Stimulated activated CD8-positive, alpha-beta memory T cell treated with anti-CD3 and anti-CD28 coated beads, Interleukin-12 subunit alpha, Interleukin-12 subunit beta, amount 100 ng/mL, for 1 hour (primary cell): ENCODE results near the gene SYP.

Source experiments
- DNase-seq: peaks from one replicate; pipeline ENCODE4 v3.0.0-alpha.2; 2020; ENCODE audit warnings: low read depth

The SYP gene

DNA sequence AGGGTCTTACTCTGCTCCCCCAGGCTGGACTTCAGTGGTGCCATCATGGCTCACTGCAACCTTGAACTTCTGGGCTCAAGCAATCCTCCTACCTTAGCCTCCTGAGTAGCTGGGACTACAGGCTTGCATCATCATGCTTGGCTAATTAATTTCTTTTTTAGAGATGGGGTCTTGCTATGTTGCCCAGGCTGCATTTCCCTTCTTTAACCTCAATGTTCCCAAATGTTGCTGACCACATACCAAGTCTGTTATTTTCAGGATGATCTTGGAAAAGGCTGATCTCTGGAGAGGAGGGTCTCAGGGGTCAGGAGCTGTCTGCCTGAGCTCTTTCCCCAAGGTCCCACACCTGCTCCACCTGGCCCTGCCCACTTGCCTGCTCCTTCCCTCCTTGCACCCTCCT is 20.1 kb upstream of the SYP start:
- no peak for DNase-seq

DNA sequence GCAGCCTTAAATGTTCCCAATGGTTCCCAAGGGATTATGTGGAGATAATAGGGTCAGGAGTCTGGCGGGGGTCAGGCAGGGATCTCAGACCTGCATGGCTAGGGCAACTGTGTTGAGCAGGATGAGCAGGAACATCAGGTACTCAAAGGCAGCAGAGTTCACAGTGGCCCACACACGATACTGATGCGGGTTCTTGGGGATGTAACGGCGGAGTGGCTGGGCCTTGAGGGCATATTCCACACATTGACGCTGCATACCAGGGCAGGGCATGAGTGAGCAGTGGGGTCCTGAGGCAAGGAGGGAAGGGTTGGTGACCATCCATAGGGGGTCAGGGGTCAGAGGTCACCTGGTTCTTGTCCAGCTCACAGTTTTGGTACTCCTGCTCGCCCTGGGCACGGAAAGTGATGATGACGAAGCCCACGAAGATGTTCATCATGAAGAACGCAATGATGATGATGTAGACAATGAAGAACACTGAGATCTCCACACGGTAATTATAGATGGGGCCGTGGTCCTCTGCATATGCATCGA is 15.1 kb upstream of the SYP start:
- no peak for DNase-seq

DNA sequence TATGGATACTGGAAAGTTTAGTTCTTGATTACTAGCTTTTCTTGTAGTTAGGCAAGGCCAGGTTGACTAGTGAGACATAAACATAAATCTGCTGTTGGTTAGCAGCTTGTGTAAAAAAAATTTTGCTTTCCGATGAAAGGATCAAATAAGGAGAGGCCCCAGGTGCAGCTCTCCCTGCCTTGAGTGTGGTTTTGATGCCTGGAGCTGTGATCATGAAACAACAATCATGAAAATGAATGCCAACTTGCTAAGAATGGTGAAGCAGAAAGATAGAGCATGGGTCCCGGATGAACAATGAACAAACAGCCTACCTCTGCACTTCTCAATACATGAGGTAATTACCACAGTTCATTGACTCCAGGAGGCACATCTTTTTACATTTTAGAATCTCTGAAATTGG is 14.4 kb upstream of the SYP start:
- DNase-seq: no peak

GRCh38 chrX:49212861-49213260 is 12.9 kb upstream of the SYP start:
- no peak for DNase-seq

DNA sequence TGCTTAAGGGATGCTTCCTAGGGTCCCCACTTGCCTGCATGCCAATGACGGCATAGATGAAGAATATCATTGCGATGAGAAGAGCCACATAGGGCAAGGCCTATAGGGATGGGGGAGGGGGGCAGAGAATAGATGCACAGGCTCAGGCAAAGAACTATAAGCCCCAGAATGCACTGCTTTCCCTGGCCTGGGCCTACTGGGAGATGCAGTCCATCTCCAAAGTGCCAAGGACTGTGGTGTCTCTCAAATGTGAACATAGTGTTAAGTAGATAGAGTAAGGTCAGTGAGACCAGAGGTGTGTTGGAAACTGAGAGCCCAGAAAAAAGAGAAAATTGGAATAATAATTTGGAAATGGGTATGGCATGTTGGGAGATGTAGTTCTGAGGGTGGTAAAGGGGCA is 12.2 kb upstream of the SYP start:
- no peak for DNase-seq

DNA sequence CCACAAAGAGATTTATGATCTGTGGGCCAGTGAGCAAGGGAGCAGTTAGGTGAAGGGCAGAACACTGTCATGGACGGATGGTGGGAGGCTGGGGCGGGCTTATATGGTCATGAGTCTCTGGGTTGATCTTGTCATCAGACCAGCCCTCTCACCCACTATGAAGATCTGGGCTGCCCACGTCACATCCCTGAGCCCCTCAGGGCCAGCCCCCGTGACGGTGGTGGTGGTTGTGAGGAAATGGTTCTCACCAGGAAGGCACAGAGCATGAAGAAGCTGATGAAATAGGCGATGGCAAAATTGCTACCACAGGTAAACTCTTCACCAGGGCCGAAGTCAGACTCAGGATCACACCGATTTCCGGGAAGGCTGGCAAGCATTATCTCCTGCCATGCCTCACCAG is 11.1 kb upstream of the SYP start:
- no peak for DNase-seq

- DNase-seq: no peak
These were observed 10.4 kb upstream of the SYP start for GRCh38 chrX:49210406-49210805.

GRCh38 chrX:49209434-49210251 is 9.7 kb upstream of the SYP start:
- no peak for DNase-seq

DNA sequence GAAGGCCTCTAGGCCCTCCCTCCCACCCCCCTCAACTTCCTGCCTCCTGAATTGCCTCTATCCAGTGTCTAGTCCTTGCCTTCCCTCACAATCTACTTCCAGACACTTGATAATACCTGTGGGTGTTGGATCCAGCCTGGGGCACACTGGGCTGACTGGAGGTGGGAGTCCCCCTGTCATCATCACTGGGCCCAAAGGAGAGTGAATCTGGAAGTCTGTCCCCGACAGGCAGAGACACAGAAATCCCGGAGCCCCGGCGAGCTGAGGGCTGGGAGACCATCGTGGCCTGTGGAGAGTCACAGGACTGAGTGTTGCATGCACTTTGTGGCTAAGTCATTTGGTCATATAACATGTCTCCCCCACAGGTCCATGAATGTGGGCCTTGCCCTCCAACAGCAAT is 8.4 kb upstream of the SYP start:
- DNase-seq: no peak

DNA sequence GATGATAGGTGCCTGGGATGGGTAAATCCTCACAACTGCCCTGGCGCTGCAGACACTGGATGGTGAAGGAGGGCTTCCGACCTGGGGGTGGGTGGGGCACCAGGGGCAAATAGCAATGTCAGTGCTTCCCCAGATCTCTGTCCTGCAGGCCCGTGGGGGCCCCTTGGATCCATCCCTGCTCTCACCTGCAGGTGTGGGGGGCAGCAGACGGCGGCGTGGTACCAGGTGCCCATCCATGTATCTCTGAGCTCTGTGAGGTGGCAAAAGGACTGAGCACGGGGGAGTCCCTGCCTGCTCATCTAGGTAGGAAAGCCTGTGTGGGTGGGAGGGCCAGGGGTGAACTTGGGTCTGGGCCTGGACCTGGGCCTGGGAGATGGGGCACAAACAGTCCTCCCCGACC is 6.5 kb upstream of the SYP start:
- no peak for DNase-seq

DNA sequence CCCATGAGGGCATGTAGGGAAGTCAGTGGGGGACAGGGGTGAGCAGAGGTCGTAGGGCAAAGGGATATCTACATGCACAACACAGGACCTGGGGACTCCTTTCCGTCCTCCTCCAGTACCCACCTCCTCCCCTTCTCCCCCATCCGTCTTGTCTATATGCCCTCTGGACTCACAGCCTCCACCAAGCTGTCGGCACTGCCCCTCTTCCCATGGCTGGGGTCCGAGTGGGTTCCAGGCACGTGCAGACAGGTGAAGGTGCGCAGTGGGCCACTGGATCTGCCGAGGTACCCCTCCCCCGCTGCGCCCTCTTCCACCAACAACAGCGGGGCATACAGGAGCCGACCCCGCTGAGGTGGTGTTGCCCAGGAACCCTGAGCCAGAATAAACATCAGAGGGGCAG is 5.5 kb upstream of the SYP start:
- no peak for DNase-seq

DNA sequence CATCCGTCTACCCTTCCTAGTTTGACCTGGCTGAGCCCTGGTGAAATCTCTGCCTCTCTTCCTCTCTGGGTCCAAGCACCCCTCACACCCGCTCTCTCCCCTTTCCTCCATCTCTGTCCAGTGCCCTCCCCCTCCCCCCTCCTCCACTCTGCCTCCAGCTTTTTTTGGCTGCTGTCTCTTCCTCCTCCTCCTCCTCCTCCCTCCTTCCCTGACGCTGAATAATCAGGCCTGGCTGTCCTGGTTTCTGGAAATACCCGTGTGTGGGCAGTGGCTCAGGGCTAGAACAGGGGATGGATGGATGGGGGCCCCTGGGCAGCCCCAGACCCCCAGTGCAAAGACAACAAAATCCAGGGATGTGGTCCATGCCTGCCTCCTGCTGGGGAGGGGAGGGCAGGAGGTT is 4.7 kb upstream of the SYP start:
- DNase-seq: no peak

GRCh38 chrX:49204017-49204416 is 4.0 kb upstream of the SYP start:
- DNase-seq: no peak

DNA sequence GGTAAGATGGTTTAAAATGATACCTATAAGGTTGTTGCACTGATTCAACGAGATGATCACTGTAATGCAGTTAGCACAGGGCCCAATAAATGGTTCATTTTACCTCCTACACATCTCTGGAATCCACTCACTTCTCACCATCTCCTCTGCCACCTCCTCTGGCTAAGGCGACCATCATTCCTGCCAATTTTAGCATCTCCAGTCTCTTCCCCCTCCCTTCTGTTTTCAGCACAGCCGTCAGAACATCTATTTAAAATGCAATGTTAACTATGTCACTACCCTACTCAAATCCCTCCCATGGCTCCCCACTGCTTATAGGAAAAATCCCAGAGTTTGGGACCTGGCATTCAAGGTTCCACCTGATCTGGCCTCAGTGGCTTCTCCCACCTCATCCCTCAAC is 3.5 kb upstream of the SYP start:
- DNase-seq: no peak

DNA sequence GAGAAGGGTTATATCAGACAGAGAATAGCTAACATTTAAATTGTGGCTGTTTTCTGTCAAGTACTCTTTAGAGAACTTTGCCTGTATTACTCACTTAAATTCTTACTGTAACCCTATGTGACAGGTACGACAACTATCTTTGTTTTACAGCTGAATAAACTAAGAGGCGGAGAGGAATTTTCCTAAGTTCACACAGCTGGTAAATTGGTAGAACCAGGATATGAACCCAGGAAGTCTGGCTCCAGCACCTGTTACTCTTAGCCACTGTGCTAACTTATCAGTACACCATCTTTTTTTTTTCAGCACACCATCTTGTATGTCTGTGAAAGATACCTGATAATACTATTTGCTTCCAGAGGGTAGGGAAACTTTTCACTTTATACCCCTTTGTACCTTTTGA is 2.0 kb upstream of the SYP start:
- DNase-seq: no peak

DNA sequence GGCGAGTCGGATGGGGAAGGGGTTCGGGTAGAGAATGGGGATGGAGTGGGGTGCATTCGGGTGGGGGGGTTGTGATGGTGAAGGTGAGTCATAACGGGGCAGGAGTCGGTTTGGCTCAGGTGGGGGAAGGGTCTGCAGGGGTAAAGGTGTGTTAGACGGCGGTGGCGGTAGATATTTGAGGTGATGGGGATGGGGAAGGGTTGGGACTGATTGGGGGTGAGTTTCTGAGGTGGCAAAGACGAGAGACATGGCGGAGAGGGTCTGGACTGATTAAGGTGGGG is 738 bp downstream of the SYP start:
- no peak for DNase-seq

- no peak for DNase-seq
These were observed 1.3 kb downstream of the SYP start for GRCh38 chrX:49198540-49199314.

- DNase-seq: no peak
These were observed 2.4 kb downstream of the SYP start for GRCh38 chrX:49197543-49198087.

DNA sequence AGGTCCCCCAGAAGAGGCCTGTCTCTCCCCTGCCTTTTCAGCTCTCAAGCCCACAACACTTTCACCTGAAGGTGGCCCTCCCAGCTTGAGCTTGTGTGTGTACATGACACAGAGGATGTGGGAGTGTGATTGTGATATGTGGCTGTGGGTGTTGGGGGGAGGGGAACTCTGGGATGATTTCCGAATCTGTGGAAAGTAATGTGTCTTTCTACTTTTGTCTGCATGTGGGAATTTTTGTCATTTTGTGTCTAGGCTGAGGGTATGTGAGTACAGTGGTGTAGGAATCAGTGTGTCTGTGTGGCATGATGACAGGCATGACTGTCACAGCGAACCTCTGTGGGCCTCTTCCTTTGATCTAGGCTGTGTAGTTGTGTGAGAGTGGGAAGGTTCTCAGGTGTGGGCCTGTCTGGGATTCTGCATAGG is 6.4 kb downstream of the SYP start:
- DNase-seq: no peak

- no peak for DNase-seq
These were observed 7.2 kb downstream of the SYP start for GRCh38 chrX:49192722-49193328.

- DNase-seq: no peak
These were observed 8.4 kb downstream of the SYP start for GRCh38 chrX:49191574-49192011.

DNA sequence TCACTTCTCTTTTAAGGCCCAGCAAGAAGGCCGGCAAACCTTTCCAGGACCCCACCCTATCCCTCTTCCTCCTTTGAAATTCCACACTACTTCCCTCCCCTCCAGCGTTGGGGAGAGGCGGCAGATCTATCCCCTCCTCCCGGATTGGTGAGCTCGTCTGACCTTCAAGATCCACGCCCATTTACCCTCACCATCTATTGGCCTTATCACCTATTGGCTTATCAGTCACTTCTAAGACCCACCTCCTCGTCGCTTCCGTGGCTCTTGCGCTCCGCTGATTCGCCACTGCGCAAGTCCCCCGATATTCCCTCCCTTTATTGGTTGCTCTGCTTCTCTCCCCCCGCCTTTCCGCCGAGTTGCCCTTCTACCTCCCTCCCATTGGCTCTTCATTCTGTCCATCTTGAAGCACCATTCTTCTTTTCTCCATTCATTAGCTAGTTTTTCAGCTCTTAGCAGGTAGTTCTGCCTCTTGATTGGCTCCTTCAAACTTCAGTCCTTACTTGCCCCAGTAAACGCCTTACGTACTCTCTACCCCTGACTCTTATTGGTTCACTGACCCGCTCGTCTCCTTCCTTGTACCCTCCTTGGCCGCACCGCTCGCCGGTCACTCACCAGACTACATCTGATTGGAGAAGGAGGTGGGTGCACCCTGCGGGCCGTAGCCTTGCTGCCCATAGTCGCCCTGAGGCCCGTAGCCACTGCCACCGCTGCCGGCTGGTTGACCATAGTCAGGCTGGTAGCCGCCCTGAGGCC is 9.0 kb downstream of the SYP start:
- peak; percentile 72 for DNase-seq
